Measurements from ENCODE around the gene STARD7. TPM values are rescaled to one million over a fixed set of nuclear protein-coding genes. Genes with fewer than 3 reads are reported as not detected.

STARD7 gene
- total and polyA plus RNA-seq, 2 donors (not counting 1 experiment from before 2014, with no cell fraction given), result 35.1 to 133 TPM

GRCh38 chr2:96143848-96144480 is 64.7 kb downstream of the STARD7 start:
- TF ChIP-seq CTCF (IDR thresholded peaks at IDR 0.05) (no peak), EZH2 (IDR thresholded peaks at IDR 0.05; ENCODE audit: borderline replicate concordance, insufficient read depth, low read depth, low read length, poor library complexity, severe bottlenecking) (no peak)
- Mint-ChIP-seq H3K4me1 (peaks cover 67% of the 10 kb centered on the region), H3K27me3 (no peaks in the 10 kb centered on the region), H3K27ac (peak overlapping the region; percentile 91), H3K9me3 (ENCODE audit: insufficient read depth) (no peaks in the 10 kb centered on the region), H3K4me3 (peak overlapping the region; percentile 92)
- Histone ChIP-seq H3K27me3 (replicated peaks in 1 of 4; ENCODE audit: control extremely low read depth in 1 of 4, control insufficient read depth in 3 of 4, insufficient read depth in 4 of 4, low read length in 3 of 4) (no peaks in the 10 kb centered on the region), H3K9ac (ENCODE audit: low read length) (peak overlapping the region; percentile 69), H3K9me3 (ENCODE audit: control extremely low read depth in 1 of 3, control insufficient read depth in 2 of 3, insufficient read depth in 1 of 3, low read length in 2 of 3) (no peaks in the 10 kb centered on the region), H3K79me2 (ENCODE audit: control insufficient read depth, insufficient read depth, low read length) (peaks cover 2% of the 10 kb centered on the region), H3K36me3 (replicated peaks in 1 of 2; ENCODE audit: control extremely low read depth in 1 of 2, control insufficient read depth in 1 of 2, extremely low read depth in 1 of 2, insufficient read depth in 2 of 2, low read length in 1 of 2) (no peaks in the 10 kb centered on the region), H3K4me1 (ENCODE audit: control insufficient read depth in 2 of 2, insufficient read depth in 2 of 2, low read length in 2 of 2) (peaks cover 49 to 63% of the 10 kb centered on the region in 2 donors), H4K20me1 (ENCODE audit: control insufficient read depth, insufficient read depth, low read length, poor library complexity, severe bottlenecking) (peaks cover 17% of the 10 kb centered on the region), H3K4me3 (ENCODE audit: control extremely low read depth in 1 of 5, extremely low read depth in 1 of 5, insufficient read depth in 1 of 5, low read depth in 2 of 5, low read length in 4 of 5) (peak overlapping the region; percentile 42 to 71 (median 59)), H3K27ac (ENCODE audit: low read length in 2 of 2) (peak overlapping the region; percentile 47 to 53), H3K4me2 (replicated peaks; ENCODE audit: low read depth, low read length, poor library complexity, severe bottlenecking) (peak overlapping the region; percentile 91), H2AFZ (ENCODE audit: insufficient read depth, low read depth, low read length, poor library complexity, severe bottlenecking) (no peak overlapping the region)
- DNase-seq (peak; percentile 57), ATAC-seq (ENCODE audit: low read depth) (no peak)
- CTCF ChIA-PET, result interaction anchor here (1.3 to 23.6 kb wide), 8 partner anchors 9 to 151 kb away, joined by 3 to 1065 read pairs (median 7); no protein-coding TSS in a partner anchor
- intact Hi-C loops (cut with micrococcal nuclease), result no loop called here
- WGBS (ENCODE audit: insufficient coverage), result 63% methylated on average over 20 of the region's 23 CpGs
- POLR2A ChIA-PET, result interaction anchor here (0.8 to 7.9 kb wide), 5 partner anchors 15 to 64 kb away, joined by 3 to 47 read pairs (median 5); partner anchors contain the start of genes ADRA2B and STARD7

Data from B cell (primary cell).